Hepatocyte (in vitro differentiated cells): Measurements from ENCODE around the gene SSR3.

Source experiments
- EZH2phosphoT487 ChIP-seq: fragments of 200-600 bp; sonication (generic); IDR thresholded peaks from one replicate; pipeline ENCODE4 v1.6.1; 2018; ENCODE audit warnings: antibody characterized with exemption, mild to moderate bottlenecking, low read depth, moderate library complexity; ENCODE audit not compliant: unreplicated experiment, severe bottlenecking
- TF ChIP-seq, protein P1 (sequence below): fragments of 200-600 bp; sonication (generic); IDR thresholded peaks from 2 replicates; pipeline ENCODE4 v1.5.1; 2016; ENCODE audit warnings: antibody characterized with exemption, mild to moderate bottlenecking; ENCODE audit not compliant: poor library complexity

DNA sequence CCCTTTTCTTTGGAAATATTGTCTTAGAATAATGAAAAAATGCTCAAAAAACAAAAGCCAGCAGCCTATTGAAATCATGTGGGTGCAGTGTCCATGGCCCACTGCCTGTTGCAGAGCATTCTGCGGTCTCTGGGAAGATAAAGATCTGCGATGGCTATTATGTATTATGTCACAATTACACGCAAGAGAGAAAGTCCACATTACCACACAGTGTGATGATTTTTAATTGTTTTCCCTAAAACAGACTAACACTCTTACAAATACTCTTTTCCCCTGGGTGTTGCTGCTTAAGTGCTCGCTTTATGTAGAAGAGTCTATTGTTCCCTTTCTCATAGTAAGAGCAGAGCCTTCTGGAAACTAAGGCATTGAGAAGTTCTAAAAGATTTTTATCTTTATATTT is 32.2 kb downstream of the SSR3 start:
- TF ChIP-seq, protein P1, sequence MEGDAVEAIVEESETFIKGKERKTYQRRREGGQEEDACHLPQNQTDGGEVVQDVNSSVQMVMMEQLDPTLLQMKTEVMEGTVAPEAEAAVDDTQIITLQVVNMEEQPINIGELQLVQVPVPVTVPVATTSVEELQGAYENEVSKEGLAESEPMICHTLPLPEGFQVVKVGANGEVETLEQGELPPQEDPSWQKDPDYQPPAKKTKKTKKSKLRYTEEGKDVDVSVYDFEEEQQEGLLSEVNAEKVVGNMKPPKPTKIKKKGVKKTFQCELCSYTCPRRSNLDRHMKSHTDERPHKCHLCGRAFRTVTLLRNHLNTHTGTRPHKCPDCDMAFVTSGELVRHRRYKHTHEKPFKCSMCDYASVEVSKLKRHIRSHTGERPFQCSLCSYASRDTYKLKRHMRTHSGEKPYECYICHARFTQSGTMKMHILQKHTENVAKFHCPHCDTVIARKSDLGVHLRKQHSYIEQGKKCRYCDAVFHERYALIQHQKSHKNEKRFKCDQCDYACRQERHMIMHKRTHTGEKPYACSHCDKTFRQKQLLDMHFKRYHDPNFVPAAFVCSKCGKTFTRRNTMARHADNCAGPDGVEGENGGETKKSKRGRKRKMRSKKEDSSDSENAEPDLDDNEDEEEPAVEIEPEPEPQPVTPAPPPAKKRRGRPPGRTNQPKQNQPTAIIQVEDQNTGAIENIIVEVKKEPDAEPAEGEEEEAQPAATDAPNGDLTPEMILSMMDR, result no peak
- no peak for TF ChIP-seq EZH2phosphoT487
